ENCODE measurements around the gene BSN.

BSN gene

GRCh38 chr3:49553692-49554632, at the start of gene BSN:
Gene BSN (plus strand): TSS chr3:49554477. CDS start chr3:49554603, 126 bp downstream.
- DNase-seq: peak; percentile 80

- DNase-seq: no peak
Measured at GRCh38 chr3:49506906-49507305, 47.4 kb upstream of the BSN start.

GRCh38 chr3:49509028-49509561, 45.2 kb upstream of the BSN start:
- DNase-seq: no peak

GRCh38 chr3:49511639-49512038, 42.6 kb upstream of the BSN start:
- no peak for DNase-seq

- no peak for DNase-seq
Measured at GRCh38 chr3:49512781-49513355, 41.4 kb upstream of the BSN start.

- DNase-seq: no peak
Measured at GRCh38 chr3:49513494-49514124, 40.7 kb upstream of the BSN start.

- DNase-seq: no peak
Measured at GRCh38 chr3:49518016-49518415, 36.3 kb upstream of the BSN start.

- no peak for DNase-seq
Measured at GRCh38 chr3:49518441-49518840, 35.8 kb upstream of the BSN start.

- no peak for DNase-seq
Measured at GRCh38 chr3:49519296-49519695, 35.0 kb upstream of the BSN start.

GRCh38 chr3:49519916-49520385, 34.3 kb upstream of the BSN start:
- DNase-seq: no peak

- no peak for DNase-seq
Measured at GRCh38 chr3:49523756-49524747, 30.2 kb upstream of the BSN start.

GRCh38 chr3:49529567-49529966, 24.7 kb upstream of the BSN start:
- no peak for DNase-seq

GRCh38 chr3:49530231-49530630, 24.0 kb upstream of the BSN start:
- DNase-seq: no peak

GRCh38 chr3:49530701-49531100, 23.6 kb upstream of the BSN start:
- no peak for DNase-seq

GRCh38 chr3:49531218-49531617, 23.1 kb upstream of the BSN start:
- no peak for DNase-seq

GRCh38 chr3:49531715-49532114, 22.6 kb upstream of the BSN start:
- no peak for DNase-seq

- DNase-seq: no peak
Measured at GRCh38 chr3:49533031-49533430, 21.2 kb upstream of the BSN start.

- DNase-seq: no peak
Measured at GRCh38 chr3:49533786-49534519, 20.3 kb upstream of the BSN start.

- no peak for DNase-seq
Measured at GRCh38 chr3:49534581-49535441, 19.5 kb upstream of the BSN start.
